SU-DHL-6 (cell line): ENCODE results near the gene PTGES2.
"Not testable (repeated sequence)": the region's sequence is repeated elsewhere in the genome, so short reads cannot be mapped to it uniquely, and the experiment has no call there.

ENCODE experiments used
- H2AFZ ChIP-seq: fragments of 200-600 bp; sonication (generic); 2 replicates; pipeline ENCODE4 v1.6.1; 2014; ENCODE audit warnings: low read depth, mild to moderate bottlenecking, moderate library complexity, mixed read lengths, antibody characterized with exemption, low read length; ENCODE audit not compliant: severe bottlenecking
- H3F3A ChIP-seq: fragments of 200-600 bp; shearing (Covaris generic); 2 replicates; pipeline ENCODE4 v1.6.0; 2016; ENCODE audit warnings: antibody characterized with exemption, mild to moderate bottlenecking; ENCODE audit not compliant: insufficient read depth
- H3K27ac ChIP-seq: fragments of 200-600 bp; sonication (generic); 2 replicates; pipeline ENCODE4 v1.5.1; 2016; ENCODE audit warnings: low read depth, mild to moderate bottlenecking, low read length, moderate library complexity, mixed read lengths
- H3K27me3 ChIP-seq: fragments of 200-600 bp; sonication (generic), shearing (Covaris generic); 2 replicates; pipeline ENCODE4 v1.6.0; 2014; ENCODE audit warnings: mild to moderate bottlenecking, low read length
- H3K36me3 ChIP-seq: fragments of 200-600 bp; sonication (generic); 2 replicates; pipeline ENCODE4 v1.6.1; 2014; ENCODE audit warnings: mild to moderate bottlenecking, low read length, mixed read lengths
- H3K4me2 ChIP-seq: fragments of 300-600, 200-600 bp; shearing (Covaris generic), sonication (generic); 2 replicates; pipeline ENCODE4 v1.6.0; 2014; ENCODE audit warnings: low read length, low read depth, mild to moderate bottlenecking; ENCODE audit not compliant: poor library complexity, severe bottlenecking
- H3K4me3 ChIP-seq: fragments of 200-600 bp; sonication (generic); 2 replicates; pipeline ENCODE4 v1.5.1; 2014; ENCODE audit warnings: antibody characterized with exemption, low read length, mild to moderate bottlenecking, mixed read lengths; ENCODE audit not compliant: insufficient read depth, poor library complexity, severe bottlenecking
- H3K79me2 ChIP-seq: fragments of 200-600 bp; sonication (generic); 2 replicates; pipeline ENCODE4 v1.6.1; 2014; ENCODE audit warnings: mild to moderate bottlenecking, low read length, moderate library complexity; ENCODE audit not compliant: insufficient read depth
- H3K9ac ChIP-seq: fragments of 200-600 bp; sonication (generic); 2 replicates; pipeline ENCODE4 v1.7.0; 2014; ENCODE audit warnings: mild to moderate bottlenecking, low read length
- H3K9me2 ChIP-seq: fragments of 200-600 bp; sonication (generic); replicated peaks from 2 replicates; pipeline ENCODE4 v1.6.1; 2014; ENCODE audit warnings: low read length; ENCODE audit not compliant: insufficient read depth
- H3K9me3 ChIP-seq: fragments of 200-600 bp; sonication (generic); 2 replicates; pipeline ENCODE4 v1.6.1; 2014; ENCODE audit warnings: low read length, mixed read lengths; ENCODE audit not compliant: insufficient read depth
- H4K20me1 ChIP-seq: fragments of 200-600 bp; sonication (generic); 2 replicates; pipeline ENCODE4 v1.6.1; 2014; ENCODE audit warnings: low read depth, mild to moderate bottlenecking, antibody characterized with exemption, low read length, moderate library complexity, mixed read lengths
- CTCF ChIP-seq: fragments of 200-600 bp; sonication (generic); IDR thresholded peaks from one replicate; pipeline ENCODE4 v1.5.1; 2017; ENCODE audit warnings: antibody characterized with exemption, mild to moderate bottlenecking, low read length, moderate library complexity; ENCODE audit not compliant: insufficient read depth, poor library complexity, severe bottlenecking
- EZH2phosphoT487 ChIP-seq: fragments of 200-600 bp; sonication (generic), shearing (Covaris generic); conservative IDR thresholded peaks from 2 replicates; pipeline ENCODE4 v1.6.1; 2018; ENCODE audit warnings: mild to moderate bottlenecking, antibody characterized with exemption, low read length, moderate library complexity, mixed read lengths

Gene PTGES2

DNA sequence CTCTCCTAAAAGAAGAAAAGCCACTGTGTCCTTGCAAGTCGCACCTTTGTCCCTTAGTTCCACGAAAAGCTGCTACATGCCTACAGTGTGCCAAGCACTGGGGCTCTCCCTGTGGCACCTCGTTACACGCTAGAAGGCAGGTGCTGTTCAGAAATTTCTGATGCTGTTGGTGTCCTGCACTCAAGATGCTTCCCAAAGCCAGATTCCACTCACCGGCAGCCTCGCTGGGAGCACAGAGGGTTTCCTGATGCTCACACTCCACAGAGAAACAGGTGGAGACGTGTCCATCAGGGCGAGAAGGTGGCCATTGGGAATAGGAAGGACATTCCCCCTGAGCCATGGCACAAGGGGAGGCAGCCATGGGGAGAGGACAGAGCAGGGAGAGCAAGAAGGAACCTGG, 3.8 kb upstream of the PTGES2 start:
- not testable (repeated sequence) for H3K9ac ChIP-seq, H3F3A ChIP-seq, H3K27ac ChIP-seq, H2AFZ ChIP-seq, H3K9me2 ChIP-seq, H3K9me3 ChIP-seq, H3K4me2 ChIP-seq, H3K27me3 ChIP-seq, H4K20me1 ChIP-seq, H3K4me3 ChIP-seq, H3K36me3 ChIP-seq
- H3K79me2 ChIP-seq, result peaks cover 11% of the 10 kb centered on the region

DNA sequence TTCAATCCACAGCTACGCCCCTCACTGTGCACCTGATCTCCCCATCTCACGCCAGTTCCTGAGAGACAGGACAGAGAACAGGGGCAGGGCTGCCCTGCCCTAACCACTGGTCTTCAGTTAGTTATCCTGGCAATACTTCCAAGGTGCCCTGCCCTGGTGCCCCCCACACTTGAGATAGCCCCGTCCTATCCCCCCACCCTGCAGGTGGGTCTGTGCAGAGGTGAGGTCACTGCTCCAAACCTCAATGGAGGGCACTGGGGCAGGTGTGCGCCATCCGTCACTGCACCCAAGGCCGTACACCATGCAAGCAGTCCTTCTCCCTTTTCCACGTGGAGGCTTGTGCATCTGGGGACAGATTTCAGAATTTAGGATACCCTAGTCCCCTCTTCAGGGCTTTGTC, 3.1 kb upstream of the PTGES2 start:
- H4K20me1 ChIP-seq, H3K9ac ChIP-seq, H3K27me3 ChIP-seq, H2AFZ ChIP-seq, H3K9me2 ChIP-seq, H3K4me3 ChIP-seq, H3K9me3 ChIP-seq, H3K27ac ChIP-seq, H3F3A ChIP-seq, H3K36me3 ChIP-seq, H3K4me2 ChIP-seq: not testable (repeated sequence)
- H3K79me2 ChIP-seq, result peaks cover 18% of the 10 kb centered on the region

DNA sequence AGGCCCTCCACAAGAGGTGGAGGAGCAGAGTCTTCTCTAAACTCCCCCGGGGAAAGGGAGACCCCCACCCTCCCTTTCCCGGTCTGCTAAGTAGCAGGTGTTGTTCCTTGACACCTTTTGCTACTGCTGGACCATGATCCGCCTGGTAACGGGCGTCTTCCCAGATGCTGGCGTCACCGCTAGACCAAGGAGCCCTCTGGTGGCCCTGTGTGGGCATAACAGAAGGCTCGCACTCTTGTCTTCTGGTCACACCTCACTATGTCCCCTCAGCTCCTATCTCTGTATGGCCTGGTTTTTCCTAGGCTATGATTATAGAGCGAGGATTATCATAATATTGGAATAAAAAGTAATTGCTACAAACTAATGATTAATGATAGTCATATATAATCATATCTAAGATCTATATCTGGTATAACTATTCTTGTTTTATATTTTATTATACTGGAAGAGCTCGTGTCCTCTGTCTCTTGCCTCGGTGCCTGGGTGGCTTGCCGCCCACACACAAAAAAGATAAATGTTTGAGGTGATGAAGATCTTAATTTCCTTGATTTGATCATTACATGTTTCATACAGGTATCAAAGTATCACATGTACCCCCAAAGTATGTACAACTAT, 2.6 kb upstream of the PTGES2 start:
- H3K27me3 ChIP-seq, H3K9me2 ChIP-seq, H4K20me1 ChIP-seq, H3K9ac ChIP-seq, H3K9me3 ChIP-seq, H2AFZ ChIP-seq, H3K4me2 ChIP-seq, H3F3A ChIP-seq, H3K27ac ChIP-seq, H3K36me3 ChIP-seq, H3K4me3 ChIP-seq: not testable (repeated sequence)
- H3K79me2 ChIP-seq, result peaks cover 20% of the 10 kb centered on the region

- no peaks in the 10 kb centered on the region for H3K36me3 ChIP-seq
- H3F3A ChIP-seq, result no peaks in the 10 kb centered on the region
- peak overlapping the region; percentile 91 for H3K4me3 ChIP-seq
- H2AFZ ChIP-seq, result peak overlapping the region; percentile 94
- peak overlapping the region; percentile 92 for H3K9ac ChIP-seq
- H3K9me2 ChIP-seq, result no peaks in the 10 kb centered on the region
- no peak overlapping the region for H3K27ac ChIP-seq
- peak overlapping the region; percentile 84 for H3K4me2 ChIP-seq
- TF ChIP-seq CTCF (no peak), EZH2phosphoT487 (no peak)
- no peaks in the 10 kb centered on the region; the same call in 1 of the 2 replicates for H4K20me1 ChIP-seq
- peaks cover 20% of the 10 kb centered on the region for H3K79me2 ChIP-seq
- H3K9me3 ChIP-seq, result no peaks in the 10 kb centered on the region
- no peaks in the 10 kb centered on the region for H3K27me3 ChIP-seq
Measured at GRCh38 chr9:128128836-128129590, 1.5 kb upstream of the PTGES2 start.
